DMS114 treated with DMSO at 0.1 percent for 48 hours (cell line): Measurements from ENCODE around the gene MN1.

Experiments
- DNase-seq: peaks from one replicate; lab custom pipeline; 2025; ENCODE audit not compliant: unreplicated experiment; lab: John Stamatoyannopoulos, UW

The MN1 gene

GRCh38 chr22:27801616-27802345, at the start of gene MN1:
Gene MN1 (minus strand): TSS chr22:27801756. CDS start chr22:27800543, 1,213 bp downstream.
- DNase-seq: peak; percentile 45

DNA sequence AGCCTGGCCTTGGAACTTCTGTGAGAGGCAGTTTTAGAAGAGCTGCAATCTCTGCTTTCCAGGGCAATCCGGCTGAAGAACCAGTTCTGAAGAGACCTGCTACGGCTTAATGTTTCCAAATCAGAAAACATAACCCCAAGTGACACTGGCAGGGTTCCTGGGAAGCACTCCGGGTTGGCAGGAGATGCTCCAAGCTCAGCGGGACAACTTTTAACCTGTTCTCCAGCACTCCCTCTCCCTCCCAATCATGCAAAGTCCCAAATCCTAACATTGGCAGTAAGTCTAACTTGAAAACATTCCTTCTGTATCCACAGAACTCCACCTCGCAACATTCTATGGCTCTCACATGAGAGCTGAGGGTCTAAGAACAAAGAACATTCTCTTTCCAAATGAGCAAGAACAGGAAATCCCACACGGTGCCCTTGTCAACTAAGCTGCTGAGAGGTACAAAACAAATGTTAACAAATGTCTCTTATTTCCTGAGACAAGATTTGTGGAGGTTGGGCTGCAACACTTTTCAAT, 48.5 kb upstream of the MN1 start:
- no peak for DNase-seq

- no peak for DNase-seq
These were observed 46.4 kb upstream of the MN1 start for GRCh38 chr22:27848005-27848404.

DNA sequence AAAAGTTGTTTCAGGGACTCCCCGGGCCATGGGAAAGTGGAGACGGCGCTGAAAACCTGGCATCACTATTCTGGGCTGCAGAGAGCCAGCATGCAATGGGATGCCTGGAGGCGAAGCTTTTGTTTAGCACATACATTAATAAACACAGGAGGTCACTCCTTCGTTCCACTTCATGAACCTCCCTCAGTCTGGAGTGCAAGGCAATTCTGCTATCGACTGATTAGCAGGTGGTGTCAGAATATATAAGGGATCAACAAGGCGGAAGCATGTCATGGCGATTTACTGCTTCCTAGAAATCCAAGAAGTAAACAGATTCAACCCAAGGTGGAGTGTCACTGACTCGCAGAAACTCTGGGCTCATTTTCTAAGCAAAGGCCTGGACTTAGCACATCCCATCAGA, 45.4 kb upstream of the MN1 start:
- no peak for DNase-seq

DNA sequence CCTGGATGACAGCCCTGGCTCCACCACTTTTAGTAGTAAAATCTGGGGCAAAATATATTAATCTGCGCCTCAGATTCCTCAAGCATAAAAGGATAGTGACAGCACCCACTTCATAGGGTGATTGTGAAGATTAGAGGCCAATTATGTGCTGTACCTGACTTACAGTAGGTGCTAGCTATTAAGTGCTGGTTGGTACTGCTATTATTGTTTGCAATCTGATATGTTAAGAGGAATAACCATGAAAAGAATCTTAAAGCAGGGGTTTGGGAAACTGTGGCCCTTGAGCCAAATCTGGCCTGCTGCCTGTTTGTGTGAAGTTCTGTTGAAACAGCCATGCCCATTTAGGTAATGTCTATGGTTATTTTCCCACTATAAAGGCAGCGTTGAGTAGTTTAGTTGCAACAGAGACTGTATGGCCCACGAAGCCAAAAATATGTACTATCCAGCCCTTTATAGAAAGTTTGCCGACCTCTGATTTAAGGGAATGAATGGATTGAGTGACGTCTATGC, 44.7 kb upstream of the MN1 start:
- DNase-seq: no peak

GRCh38 chr22:27845644-27846043, 44.1 kb upstream of the MN1 start:
- no peak for DNase-seq

GRCh38 chr22:27844656-27845591, 43.4 kb upstream of the MN1 start:
- DNase-seq: no peak

DNA sequence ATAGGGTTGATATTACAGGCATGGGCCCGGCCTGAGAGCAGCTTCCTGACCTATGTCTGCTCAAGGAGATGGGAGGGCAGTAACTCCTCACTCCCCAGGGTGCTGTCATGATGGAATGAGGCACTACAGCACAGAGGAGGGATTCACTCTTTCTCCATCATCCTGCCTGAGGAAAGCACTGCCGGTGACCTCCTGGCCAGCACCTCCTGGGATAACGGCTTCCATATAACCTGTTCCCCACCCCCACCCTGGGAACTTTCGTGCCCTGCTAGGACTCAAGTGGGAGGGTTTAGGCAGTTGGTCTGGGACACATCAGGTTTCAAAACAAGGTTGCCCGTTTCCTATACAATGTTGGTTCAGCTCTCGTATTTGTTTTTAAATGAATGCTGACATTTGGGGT, 42.7 kb upstream of the MN1 start:
- no peak for DNase-seq

GRCh38 chr22:27843441-27843840, 41.9 kb upstream of the MN1 start:
- DNase-seq: no peak

DNA sequence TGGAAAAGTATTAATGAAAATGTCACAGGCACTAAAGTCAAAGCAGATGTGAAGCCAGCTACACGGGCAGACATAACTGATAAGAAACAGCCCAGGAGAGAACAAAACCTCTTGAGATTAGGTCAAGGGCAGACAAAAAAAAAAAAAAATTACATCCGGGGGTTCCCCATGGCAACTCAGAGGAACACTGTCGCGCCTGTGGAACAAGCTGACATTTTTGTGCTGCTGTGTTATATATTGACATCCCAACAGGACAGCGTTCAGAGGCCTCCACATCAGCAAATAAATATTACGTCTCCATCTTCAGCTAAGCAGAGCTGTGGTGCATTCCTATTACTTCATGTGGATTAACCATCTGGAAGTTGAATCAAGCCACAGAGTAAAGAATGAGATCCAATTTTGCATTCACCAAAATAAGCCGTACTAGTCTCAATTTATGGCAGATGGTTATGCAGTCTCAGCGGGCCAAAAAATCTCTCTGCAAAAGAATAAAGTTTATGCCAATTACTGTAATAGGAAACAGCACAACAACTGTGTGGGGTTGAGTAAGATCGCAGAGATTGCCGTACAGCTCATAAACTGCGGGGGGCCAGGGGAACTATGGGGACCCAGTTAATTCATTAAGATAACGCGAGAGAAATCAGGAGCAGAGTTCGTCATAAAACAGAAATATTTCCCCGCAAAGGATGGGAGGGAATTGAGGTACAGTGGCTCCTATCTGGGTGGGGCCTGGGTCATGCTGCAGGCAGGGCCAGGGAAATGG, 41.3 kb upstream of the MN1 start:
- no peak for DNase-seq

GRCh38 chr22:27842201-27842600, 40.6 kb upstream of the MN1 start:
- DNase-seq: no peak

DNA sequence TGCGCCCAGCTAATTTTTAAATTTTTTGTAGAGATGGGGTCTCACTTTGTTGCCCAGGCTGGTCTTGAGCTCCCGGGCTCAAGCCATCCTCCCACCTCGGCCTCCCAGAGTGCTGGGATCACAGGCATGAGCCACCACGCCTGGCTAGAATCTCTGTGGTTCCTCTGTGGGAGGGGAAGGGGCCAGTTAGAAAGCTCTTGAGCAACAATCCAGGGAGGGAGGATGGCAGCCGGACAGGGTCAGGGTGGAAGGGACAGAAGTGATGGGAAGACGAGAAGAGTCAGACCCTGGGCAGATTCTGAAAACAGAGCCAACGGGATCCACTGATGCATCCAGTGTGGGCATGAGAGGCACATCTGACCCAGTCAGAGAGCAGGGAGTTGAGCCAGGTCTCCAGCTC, 38.9 kb upstream of the MN1 start:
- no peak for DNase-seq

- no peak for DNase-seq
These were observed 37.6 kb upstream of the MN1 start for GRCh38 chr22:27839057-27839660.

DNA sequence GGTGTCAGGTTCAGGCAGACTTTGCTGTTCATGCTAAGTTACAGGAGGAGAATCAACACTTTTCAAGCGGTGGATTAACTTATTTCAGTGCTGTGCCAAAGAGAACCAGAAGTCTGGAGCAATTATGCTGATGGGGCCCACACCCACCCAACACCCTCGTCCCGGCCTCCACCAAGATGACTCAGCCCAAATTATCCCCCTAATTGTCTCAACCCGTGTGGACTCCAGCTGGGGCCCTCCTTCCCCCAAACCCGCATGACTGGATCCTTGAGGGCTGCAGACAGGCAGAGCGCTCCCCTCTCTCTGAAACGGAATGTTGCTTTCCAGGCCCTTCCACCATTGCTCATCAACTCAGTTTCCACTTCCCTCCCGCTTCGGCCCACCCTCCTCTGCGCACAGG, 34.6 kb upstream of the MN1 start:
- DNase-seq: no peak

- no peak for DNase-seq
These were observed 33.9 kb upstream of the MN1 start for GRCh38 chr22:27835446-27835845.

- DNase-seq: no peak
These were observed 33.0 kb upstream of the MN1 start for GRCh38 chr22:27834364-27835185.

DNA sequence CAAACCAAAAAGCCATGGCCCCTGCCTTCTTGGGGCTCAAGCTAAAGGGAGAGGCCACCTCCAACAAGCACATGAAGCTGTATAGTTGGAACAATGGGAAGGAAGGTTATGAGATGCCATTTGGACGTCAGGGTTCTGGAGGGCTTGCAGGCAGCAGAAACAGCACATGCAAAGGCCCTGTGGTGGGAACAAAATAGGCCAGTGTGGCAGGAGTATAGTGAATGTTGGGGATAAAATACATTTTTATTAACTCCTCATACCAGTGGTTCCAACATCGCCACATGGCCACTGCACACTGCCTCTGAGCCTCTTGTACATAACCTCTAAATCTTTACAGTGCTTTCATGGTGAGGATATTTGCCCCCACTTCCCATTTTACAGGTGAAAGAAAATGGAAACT, 32.2 kb upstream of the MN1 start:
- DNase-seq: no peak

DNA sequence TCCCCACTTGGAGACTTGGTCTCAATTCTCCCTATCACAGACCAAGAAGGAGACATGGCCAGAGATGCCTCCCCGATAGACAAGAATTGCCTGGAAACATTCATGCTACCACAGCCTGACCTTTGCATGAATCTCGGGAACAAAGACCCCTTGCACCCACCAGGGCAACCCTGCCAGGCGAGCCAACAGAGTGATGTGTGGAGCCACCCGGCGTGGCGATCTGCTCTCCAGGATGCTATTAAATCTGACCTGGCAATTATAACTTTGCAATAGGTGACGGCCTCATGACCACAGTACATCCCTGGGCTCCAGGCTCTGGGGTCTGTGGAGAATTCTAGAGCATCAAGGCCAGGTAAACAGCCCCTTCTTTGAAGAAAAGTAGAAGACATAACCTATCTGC, 31.1 kb upstream of the MN1 start:
- DNase-seq: no peak

DNA sequence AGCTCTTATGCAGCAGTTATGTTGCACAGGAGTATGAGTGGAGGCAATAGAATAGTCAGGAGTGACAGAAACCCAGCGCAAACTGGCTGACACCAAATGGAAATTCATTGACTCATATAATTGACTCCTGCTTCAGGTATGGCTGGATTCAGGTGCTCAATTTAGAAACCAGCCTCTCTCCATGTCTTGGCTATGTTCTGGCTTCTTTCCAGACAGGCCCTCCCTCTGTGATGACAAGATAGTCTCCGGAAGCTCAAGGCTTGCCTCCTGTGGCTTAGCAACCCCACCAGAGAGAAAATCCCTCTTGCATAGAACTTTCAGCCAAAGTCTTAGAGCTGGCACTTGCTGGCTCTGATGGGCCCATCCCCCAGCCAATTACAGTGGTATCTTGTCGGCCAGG, 28.1 kb upstream of the MN1 start:
- DNase-seq: no peak
